Measurements from ENCODE around the gene NEGR1. TPM values are rescaled to one million over a fixed set of nuclear protein-coding genes. Genes with fewer than 3 reads are reported as not detected.

The NEGR1 gene
- total RNA-seq, 2 experiments from 2014 or later = not detected

DNA sequence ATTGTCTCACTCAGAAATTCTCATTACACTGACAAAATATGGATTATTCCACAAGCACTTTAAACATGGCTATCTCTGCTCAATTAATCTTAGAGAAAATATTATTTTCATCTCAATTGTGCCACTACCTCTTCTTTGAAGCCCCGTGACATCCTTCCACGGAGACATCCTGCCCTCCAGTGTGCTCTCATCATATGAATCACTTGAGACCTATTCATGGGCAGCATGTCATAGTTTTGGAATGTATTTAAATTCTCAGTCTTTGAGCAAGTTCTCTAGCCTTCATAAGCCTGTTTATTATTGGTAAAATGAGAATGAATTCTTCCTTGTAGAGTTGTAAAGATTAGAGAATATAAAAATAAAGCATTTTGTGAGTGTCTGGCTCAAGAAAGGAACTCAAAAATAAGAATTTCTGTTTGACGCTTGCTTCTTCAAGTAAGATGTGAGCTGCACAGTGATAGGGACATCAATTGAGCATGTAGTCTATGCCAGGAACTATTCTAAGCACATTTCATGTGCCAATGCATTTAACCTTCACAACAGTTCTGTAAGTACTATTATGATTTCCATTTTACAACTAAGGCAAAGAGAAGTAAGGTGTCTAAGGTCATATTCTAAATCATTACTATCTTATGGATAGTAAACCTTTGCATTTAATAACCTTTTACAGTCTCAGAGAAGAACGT, 644.1 kb downstream of the NEGR1 start:
- DNase-seq = no peak
- Mint-ChIP-seq H3K4me3 (no peak overlapping the region), H3K9me3 (peaks cover 5% of the 10 kb centered on the region), H3K36me3 (ENCODE audit: low read depth) (no peaks in the 10 kb centered on the region), H3K27me3 (ENCODE audit: low read depth) (no peaks in the 10 kb centered on the region), H3K27ac (no peak overlapping the region), H3K4me1 (ENCODE audit: low read depth) (no peaks in the 10 kb centered on the region)
- intact Hi-C loops (cut with micrococcal nuclease) = no loop called here
- CTCF ChIA-PET = no interaction called here

DNA sequence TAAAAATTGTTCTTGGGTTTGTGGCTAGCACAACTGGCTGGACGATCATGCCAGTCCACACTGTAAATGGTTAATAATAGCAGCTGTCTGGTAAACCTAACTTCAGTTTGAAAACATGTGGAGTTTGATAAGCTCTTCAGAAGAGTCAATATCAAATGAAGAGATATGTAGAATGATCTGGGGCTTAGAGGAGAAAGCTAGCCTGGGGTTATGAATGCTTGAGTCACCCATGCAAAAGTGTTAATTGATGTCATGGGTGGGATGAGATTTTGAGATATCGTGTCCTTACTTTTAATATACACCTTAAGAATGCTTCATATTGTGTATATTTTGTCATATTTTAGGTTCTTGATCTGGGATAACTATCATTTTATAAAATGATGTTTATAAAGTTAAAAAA, 646.8 kb downstream of the NEGR1 start:
- H3K4me3 Mint-ChIP-seq = no peak overlapping the region
- H3K36me3 Mint-ChIP-seq (ENCODE audit: low read depth) = no peaks in the 10 kb centered on the region
- intact Hi-C loops (cut with micrococcal nuclease) = no loop called here
- no peaks in the 10 kb centered on the region for H3K27me3 Mint-ChIP-seq (ENCODE audit: low read depth)
- H3K4me1 Mint-ChIP-seq (ENCODE audit: low read depth) = no peaks in the 10 kb centered on the region
- CTCF ChIA-PET = no interaction called here
- H3K27ac Mint-ChIP-seq = no peak overlapping the region
- DNase-seq = no peak
- peaks cover 5% of the 10 kb centered on the region for H3K9me3 Mint-ChIP-seq

DNA sequence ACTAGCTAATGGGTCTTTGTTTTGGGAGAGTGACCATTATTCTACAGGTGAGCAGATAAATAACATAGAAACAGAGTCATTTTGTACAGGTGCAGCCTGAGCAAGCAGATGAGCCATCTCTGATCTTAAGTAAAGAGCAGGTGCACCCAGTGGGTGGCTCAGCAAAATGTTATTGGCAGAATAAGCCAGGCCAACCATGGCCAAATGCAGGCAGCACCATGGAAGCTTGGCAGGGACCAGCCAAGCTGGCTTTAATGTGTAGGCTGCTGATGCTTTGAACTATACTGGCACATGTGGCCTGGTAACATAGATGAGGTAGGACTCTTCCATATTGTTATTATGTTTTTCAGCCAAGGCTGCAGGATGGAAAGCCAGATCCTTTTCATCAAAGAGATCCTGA, 648.2 kb downstream of the NEGR1 start:
- no peak for DNase-seq
- Mint-ChIP-seq H3K27ac (no peak overlapping the region), H3K36me3 (ENCODE audit: low read depth) (no peaks in the 10 kb centered on the region), H3K4me1 (ENCODE audit: low read depth) (no peaks in the 10 kb centered on the region), H3K27me3 (ENCODE audit: low read depth) (no peaks in the 10 kb centered on the region), H3K4me3 (no peak overlapping the region), H3K9me3 (peaks cover 5% of the 10 kb centered on the region)
- intact Hi-C loops (cut with micrococcal nuclease) = no loop called here
- CTCF ChIA-PET = no interaction called here

DNA sequence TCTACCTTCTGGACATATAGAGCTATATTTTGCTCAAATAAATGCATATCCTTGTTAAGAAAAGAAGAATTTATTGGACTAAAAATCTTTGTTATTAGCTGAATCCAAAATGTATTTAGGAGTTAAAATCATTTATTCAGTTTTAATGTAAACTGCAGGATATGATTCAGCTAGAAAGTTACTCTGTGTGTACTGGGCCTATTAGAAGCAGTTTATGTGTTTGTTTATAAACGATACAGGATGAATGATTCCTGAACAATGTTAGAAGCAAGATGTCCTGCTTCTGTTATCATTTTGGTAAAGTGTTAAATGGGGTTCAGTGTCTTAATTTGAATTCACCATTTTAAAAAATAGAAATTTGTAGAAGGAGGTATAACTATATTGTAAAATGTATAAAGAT, 652.3 kb downstream of the NEGR1 start:
- Mint-ChIP-seq H3K9me3 (peaks cover 2% of the 10 kb centered on the region), H3K36me3 (ENCODE audit: low read depth) (no peaks in the 10 kb centered on the region), H3K4me3 (no peak overlapping the region), H3K27me3 (ENCODE audit: low read depth) (no peaks in the 10 kb centered on the region), H3K27ac (no peak overlapping the region), H3K4me1 (ENCODE audit: low read depth) (no peaks in the 10 kb centered on the region)
- intact Hi-C loops (cut with micrococcal nuclease) = no loop called here
- CTCF ChIA-PET = no interaction called here
- no peak for DNase-seq

DNA sequence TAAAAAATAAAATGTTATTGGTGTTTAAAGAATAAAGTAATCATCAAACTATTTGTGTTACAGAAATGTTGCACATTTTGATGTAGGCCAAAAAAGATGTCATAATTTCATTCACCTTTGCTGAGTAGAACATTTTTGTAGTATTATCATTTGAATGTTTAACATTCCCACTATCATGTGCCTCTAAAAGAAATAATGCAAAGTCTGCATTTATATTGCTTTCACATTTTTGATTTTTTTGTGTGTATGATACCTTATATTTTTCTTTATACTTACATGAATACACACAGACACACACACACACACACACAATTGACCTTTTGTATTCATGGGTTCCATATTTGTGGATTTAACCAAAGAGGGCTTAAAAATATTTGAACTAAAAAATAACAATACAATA, 657.3 kb downstream of the NEGR1 start:
- Mint-ChIP-seq H3K36me3 (ENCODE audit: low read depth) (no peaks in the 10 kb centered on the region), H3K27ac (no peak overlapping the region), H3K4me3 (no peak overlapping the region), H3K4me1 (ENCODE audit: low read depth) (no peaks in the 10 kb centered on the region), H3K27me3 (ENCODE audit: low read depth) (no peaks in the 10 kb centered on the region), H3K9me3 (no peaks in the 10 kb centered on the region)
- intact Hi-C loops (cut with micrococcal nuclease) = no loop called here
- CTCF ChIA-PET = no interaction called here
- no peak for DNase-seq

DNA sequence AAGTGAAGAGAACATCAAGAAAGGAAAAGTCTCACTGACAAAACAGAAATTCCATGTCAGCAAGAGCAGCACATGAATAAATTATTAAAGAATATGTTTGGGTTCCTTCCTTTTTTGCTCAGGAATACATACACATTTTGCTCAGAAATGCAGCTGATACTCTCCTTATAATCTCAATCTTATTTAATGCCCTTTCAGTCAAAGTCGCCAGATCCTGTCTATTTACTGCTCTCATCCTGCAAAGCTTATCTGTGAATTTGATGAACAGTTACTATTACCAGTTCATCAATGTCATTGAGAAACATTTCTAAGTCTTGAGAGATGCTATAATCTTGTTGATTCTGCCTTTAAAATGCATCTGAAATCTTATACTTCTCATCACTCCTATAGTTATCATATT, 658.5 kb downstream of the NEGR1 start:
- no peaks in the 10 kb centered on the region for H3K36me3 Mint-ChIP-seq (ENCODE audit: low read depth)
- H3K4me1 Mint-ChIP-seq (ENCODE audit: low read depth) = no peaks in the 10 kb centered on the region
- H3K9me3 Mint-ChIP-seq = no peaks in the 10 kb centered on the region
- DNase-seq = no peak
- H3K4me3 Mint-ChIP-seq = no peak overlapping the region
- CTCF ChIA-PET = no interaction called here
- H3K27me3 Mint-ChIP-seq (ENCODE audit: low read depth) = no peaks in the 10 kb centered on the region
- H3K27ac Mint-ChIP-seq = no peak overlapping the region
- intact Hi-C loops (cut with micrococcal nuclease) = no loop called here

DNA sequence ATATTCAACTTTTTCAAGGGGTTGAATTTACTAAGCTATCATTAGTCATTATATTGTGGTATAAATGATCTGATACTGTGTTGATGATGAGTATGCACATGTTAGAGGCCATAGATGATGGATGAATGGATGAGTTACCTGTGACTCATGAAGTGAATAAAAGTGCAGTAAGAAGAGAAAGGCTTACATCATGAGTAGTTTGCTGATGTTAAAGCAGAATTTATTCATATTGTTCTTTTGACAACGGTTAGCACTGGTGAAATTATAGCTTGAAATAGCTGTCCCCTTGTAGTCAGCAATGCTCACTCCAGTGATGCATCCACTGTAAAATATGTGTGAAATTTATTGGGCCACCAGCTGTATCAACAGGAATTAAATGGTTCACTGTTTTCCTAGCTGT, 660.6 kb downstream of the NEGR1 start:
- no peak for DNase-seq
- CTCF ChIA-PET = no interaction called here
- Mint-ChIP-seq H3K27ac (no peak overlapping the region), H3K9me3 (no peaks in the 10 kb centered on the region), H3K4me1 (ENCODE audit: low read depth) (no peaks in the 10 kb centered on the region), H3K4me3 (no peak overlapping the region), H3K27me3 (ENCODE audit: low read depth) (no peaks in the 10 kb centered on the region), H3K36me3 (ENCODE audit: low read depth) (no peaks in the 10 kb centered on the region)
- intact Hi-C loops (cut with micrococcal nuclease) = no loop called here

DNA sequence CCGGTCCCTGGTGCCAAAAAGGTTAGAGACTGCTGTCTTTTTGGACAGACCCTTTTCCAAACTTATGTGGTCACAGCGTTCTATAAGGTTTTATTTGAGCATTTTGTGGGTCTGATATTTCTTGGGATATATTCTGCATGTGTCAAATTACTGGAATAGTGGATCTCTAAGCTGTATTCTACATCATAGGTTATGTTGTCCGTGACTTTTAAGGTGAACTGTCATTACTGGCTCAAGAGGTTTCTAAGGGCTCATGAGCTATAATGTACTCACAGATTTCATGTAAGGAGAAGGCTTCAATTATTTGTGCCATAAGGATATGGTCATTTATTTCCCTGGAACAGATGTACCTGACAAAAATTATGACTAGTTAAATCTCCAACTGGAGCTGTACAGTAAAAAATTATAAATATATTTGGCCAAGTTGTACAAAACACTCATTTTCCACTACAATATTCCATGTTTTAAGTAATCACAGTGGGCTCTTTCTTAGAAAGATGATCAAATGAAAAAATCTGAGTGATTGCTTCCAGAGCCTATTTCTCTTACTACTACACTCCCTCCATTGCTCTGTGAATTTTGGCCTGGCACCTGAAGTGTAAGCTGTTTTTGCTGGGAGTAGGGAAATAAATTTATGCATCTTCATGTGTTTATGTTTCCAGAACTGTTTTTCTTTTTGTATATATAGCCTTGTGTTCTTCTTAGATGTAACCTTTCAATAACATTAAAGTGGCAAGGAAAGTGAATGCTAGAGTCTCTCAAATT, 663.4 kb downstream of the NEGR1 start:
- no peak for DNase-seq
- H3K4me3 Mint-ChIP-seq = no peak overlapping the region
- intact Hi-C loops (cut with micrococcal nuclease) = no loop called here
- no peak overlapping the region for H3K27ac Mint-ChIP-seq
- no peaks in the 10 kb centered on the region for H3K27me3 Mint-ChIP-seq (ENCODE audit: low read depth)
- H3K36me3 Mint-ChIP-seq (ENCODE audit: low read depth) = no peaks in the 10 kb centered on the region
- H3K9me3 Mint-ChIP-seq = no peaks in the 10 kb centered on the region
- H3K4me1 Mint-ChIP-seq (ENCODE audit: low read depth) = no peaks in the 10 kb centered on the region
- CTCF ChIA-PET = no interaction called here

DNA sequence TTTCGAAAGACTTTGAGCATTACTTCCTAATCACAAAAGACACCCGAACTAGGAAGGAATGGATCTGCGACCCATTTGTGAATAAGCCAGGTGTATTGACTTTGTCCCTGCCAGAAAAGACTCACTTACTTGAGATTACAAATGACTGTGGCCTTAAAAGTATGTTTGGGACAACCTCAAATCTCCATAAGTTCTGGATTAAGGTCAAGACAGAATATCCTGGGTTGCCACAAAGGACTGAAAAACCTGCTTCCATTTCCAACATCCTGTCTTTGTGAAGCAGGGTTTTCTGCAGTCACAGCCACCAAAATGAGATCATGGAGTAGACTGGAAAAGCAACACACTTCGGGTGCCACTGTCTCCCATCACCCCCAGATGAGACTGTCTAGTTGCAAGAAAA, 664.1 kb downstream of the NEGR1 start:
- no peak for DNase-seq
- Mint-ChIP-seq H3K27ac (no peak overlapping the region), H3K4me1 (ENCODE audit: low read depth) (no peaks in the 10 kb centered on the region), H3K4me3 (no peak overlapping the region), H3K36me3 (ENCODE audit: low read depth) (no peaks in the 10 kb centered on the region), H3K27me3 (ENCODE audit: low read depth) (no peaks in the 10 kb centered on the region), H3K9me3 (no peaks in the 10 kb centered on the region)
- CTCF ChIA-PET = no interaction called here
- intact Hi-C loops (cut with micrococcal nuclease) = no loop called here

DNA sequence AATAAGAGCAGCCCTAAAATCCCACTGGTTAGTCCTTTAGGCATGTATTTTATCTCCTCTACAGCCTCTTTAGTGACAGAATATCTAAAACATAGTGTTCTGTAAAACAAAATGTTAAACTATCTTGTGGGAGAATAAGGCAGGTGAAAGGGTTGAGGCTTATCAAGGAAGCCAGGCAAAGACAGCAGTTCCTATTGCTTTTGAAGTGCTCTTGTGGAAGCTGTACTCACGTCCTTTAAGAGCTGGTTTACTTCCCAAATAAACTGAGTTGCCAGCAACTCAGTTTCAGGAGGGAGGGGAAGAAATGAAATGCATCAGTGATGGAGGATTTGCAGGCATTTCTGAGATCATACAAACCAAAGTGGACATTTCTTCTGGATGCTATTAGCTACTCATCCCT, 671.9 kb downstream of the NEGR1 start:
- CTCF ChIA-PET = no interaction called here
- no peak for DNase-seq
- Mint-ChIP-seq H3K36me3 (ENCODE audit: low read depth) (no peaks in the 10 kb centered on the region), H3K4me3 (no peak overlapping the region), H3K27me3 (ENCODE audit: low read depth) (no peaks in the 10 kb centered on the region), H3K27ac (no peak overlapping the region), H3K9me3 (peaks cover 4% of the 10 kb centered on the region), H3K4me1 (ENCODE audit: low read depth) (no peaks in the 10 kb centered on the region)
- intact Hi-C loops (cut with micrococcal nuclease) = no loop called here

DNA sequence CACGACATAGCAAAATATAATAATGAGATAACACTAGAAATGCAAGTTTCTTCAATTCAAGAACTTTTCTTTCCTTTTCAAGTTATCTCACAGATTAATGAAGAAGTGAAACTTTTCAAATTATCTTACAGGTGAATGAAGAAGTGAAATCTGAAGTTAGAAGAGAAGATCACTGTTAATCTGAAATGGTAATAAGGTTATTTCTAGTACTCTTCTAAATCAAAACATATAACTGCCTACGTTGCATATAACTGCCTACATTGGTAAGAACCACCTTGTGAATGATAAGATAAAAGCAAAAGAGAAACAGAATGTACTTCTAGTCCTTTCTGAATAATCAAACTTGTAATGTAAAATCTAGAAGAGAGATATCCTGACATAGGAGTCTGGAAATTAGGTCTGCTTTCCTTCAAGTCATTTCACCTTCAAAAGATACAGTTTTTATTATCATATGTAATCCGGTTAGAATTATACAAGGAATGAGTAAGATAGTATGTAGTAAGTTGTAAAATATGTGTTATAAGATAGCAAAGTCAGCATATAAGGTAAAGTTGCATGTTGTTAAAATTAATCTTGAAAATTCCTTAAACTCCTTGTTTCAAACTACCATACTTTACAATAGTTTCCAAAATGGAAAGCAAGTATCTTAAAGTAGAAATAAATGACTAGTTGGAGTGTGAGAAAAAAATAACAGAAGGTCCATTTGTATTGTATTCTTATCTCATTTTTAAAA, 679.1 kb downstream of the NEGR1 start:
- CTCF ChIA-PET = interaction anchor here (0.6 kb wide), 1 partner anchor 168 kb away, joined by 3 read pairs; no protein-coding TSS in a partner anchor
- Mint-ChIP-seq H3K27me3 (ENCODE audit: low read depth) (no peaks in the 10 kb centered on the region), H3K9me3 (peaks cover 5% of the 10 kb centered on the region), H3K36me3 (ENCODE audit: low read depth) (no peaks in the 10 kb centered on the region), H3K4me3 (no peak overlapping the region), H3K4me1 (ENCODE audit: low read depth) (no peaks in the 10 kb centered on the region), H3K27ac (no peak overlapping the region)
- DNase-seq = no peak
- intact Hi-C loops (cut with micrococcal nuclease) = no loop called here

DNA sequence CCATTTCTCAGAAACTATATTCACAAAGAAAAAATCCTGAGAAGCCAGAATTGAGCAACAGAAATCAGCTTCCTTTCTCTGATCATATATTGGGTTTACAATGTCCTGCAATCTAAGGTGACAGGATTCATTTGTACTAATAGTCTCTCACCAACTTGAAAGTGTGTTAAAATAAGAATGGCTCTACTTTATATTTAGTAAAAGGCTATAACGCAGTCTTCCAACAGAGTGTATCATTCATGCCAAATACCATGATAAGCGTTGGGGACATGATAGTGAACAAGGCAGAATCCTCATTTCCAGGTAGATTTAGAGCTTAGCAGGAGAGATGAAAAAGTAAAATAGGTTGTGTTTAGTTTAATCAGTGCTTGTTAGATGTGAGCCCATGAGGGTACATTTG, 682.3 kb downstream of the NEGR1 start:
- no peak overlapping the region for H3K4me3 Mint-ChIP-seq
- no peaks in the 10 kb centered on the region for H3K36me3 Mint-ChIP-seq (ENCODE audit: low read depth)
- DNase-seq = no peak
- no peaks in the 10 kb centered on the region for H3K4me1 Mint-ChIP-seq (ENCODE audit: low read depth)
- CTCF ChIA-PET = no interaction called here
- H3K27ac Mint-ChIP-seq = no peak overlapping the region
- peaks cover 5% of the 10 kb centered on the region for H3K9me3 Mint-ChIP-seq
- no peaks in the 10 kb centered on the region for H3K27me3 Mint-ChIP-seq (ENCODE audit: low read depth)
- intact Hi-C loops (cut with micrococcal nuclease) = no loop called here

DNA sequence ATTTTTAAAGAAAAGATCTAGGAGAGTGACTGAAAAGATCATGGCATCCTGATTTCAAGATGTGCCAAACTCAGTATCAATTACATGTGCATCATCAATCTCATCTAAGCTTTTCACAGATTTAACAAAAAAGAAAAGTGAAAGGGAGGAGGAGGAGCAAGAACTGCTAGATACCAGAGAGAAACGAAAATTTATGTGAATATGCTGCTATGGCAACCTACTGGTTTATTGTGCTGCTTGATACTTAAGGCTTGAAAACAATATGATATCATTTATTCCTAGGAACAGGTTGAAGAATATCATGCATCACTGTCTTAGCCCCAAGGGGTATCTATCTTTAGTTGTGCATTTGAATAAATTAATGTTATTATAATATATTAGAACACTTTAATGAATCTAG, 683.0 kb downstream of the NEGR1 start:
- Mint-ChIP-seq H3K9me3 (peaks cover 5% of the 10 kb centered on the region), H3K27ac (no peak overlapping the region), H3K4me1 (ENCODE audit: low read depth) (no peaks in the 10 kb centered on the region), H3K27me3 (ENCODE audit: low read depth) (no peaks in the 10 kb centered on the region), H3K36me3 (ENCODE audit: low read depth) (no peaks in the 10 kb centered on the region), H3K4me3 (no peak overlapping the region)
- no peak for DNase-seq
- intact Hi-C loops (cut with micrococcal nuclease) = no loop called here
- CTCF ChIA-PET = no interaction called here

Measured in activated naive CD4-positive, alpha-beta T cell treated with anti-CD3 and anti-CD28 coated beads for 36 hours (primary cell).